CD8-positive, alpha-beta memory T cell (primary cell): Measurements from ENCODE around the gene RBMS2. TPM values are rescaled to one million over a fixed set of nuclear protein-coding genes. Genes with fewer than 3 reads are reported as not detected.
"Not testable (repeated sequence)": the region's sequence is repeated elsewhere in the genome, so short reads cannot be mapped to it uniquely, and the experiment has no call there.

Experiments used
- CTCF ChIA-PET: fragments of 350-600 bp; sonication (Branson Sonifier 250); formaldehyde crosslinking; loops from one replicate; lab custom pipeline; 2021; ENCODE audit warnings: antibody characterized with exemption; lab: Charles Lee
- POLR2A ChIA-PET: fragments of 350-600 bp; sonication (Branson Sonifier 250); formaldehyde crosslinking; loops from one replicate; lab custom pipeline; 2021; ENCODE audit warnings: antibody characterized with exemption; lab: Charles Lee
- DNase-seq, 5 donors: peaks; one replicate each; pipeline versions ENCODE4 v3.0.0 to v3.0.0-alpha.2; 2020 to 2022; ENCODE audit warnings: mixed read lengths in 1 of 5
- H3K27ac ChIP-seq: one replicate; pipeline ENCODE4 v1.7.0; 2013; ENCODE audit warnings: low read depth, mild to moderate bottlenecking, low read length, moderate library complexity
- H3K27me3 ChIP-seq: 2 replicates; pipeline ENCODE4 v1.7.0; 2013; ENCODE audit warnings: low read length, mild to moderate bottlenecking; ENCODE audit not compliant: insufficient read depth, poor library complexity, severe bottlenecking
- H3K36me3 ChIP-seq: 2 replicates; pipeline ENCODE4 v1.7.0; 2013; ENCODE audit warnings: mild to moderate bottlenecking, low read length, moderate library complexity; ENCODE audit not compliant: insufficient read depth
- H3K4me1 ChIP-seq: 2 replicates; pipeline ENCODE4 v1.7.0; 2013; ENCODE audit warnings: mild to moderate bottlenecking, low read length, moderate library complexity; ENCODE audit not compliant: insufficient read depth
- H3K4me3 ChIP-seq: 2 replicates; pipeline ENCODE4 v1.7.0; 2013; ENCODE audit warnings: mild to moderate bottlenecking, low read length
- H3K9me3 ChIP-seq: 2 replicates; pipeline ENCODE4 v1.7.0; 2013; ENCODE audit warnings: mild to moderate bottlenecking, low read length
- H3K27ac Mint-ChIP-seq, 8 donors: one replicate each; pipeline ENCODE4 v1.8.0; 2020 to 2021; ENCODE audit warnings: mixed read lengths in 8 of 8, mild to moderate bottlenecking in 6 of 8, inconsistent platforms in 3 of 8, moderate library complexity in 3 of 8
- H3K27me3 Mint-ChIP-seq, 2 donors: one replicate each; pipeline ENCODE4 v1.8.0; 2020 to 2021; ENCODE audit warnings: mixed read lengths in 2 of 2, mild to moderate bottlenecking in 1 of 2, moderate library complexity in 1 of 2
- H3K36me3 Mint-ChIP-seq, 3 donors: one replicate each; pipeline ENCODE4 v1.8.0; 2020 to 2021; ENCODE audit warnings: mixed read lengths in 3 of 3, inconsistent platforms in 1 of 3, mild to moderate bottlenecking in 1 of 3
- H3K4me1 Mint-ChIP-seq, 3 donors: one replicate each; pipeline ENCODE4 v1.8.0; 2020 to 2021; ENCODE audit warnings: mixed read lengths in 3 of 3, inconsistent platforms in 1 of 3, mild to moderate bottlenecking in 1 of 3
- H3K4me3 Mint-ChIP-seq, 7 donors: one replicate each; pipeline ENCODE4 v1.8.0; 2020 to 2021; ENCODE audit warnings: mixed read lengths in 7 of 7, mild to moderate bottlenecking in 6 of 7, moderate library complexity in 4 of 7, inconsistent platforms in 2 of 7
- H3K9me3 Mint-ChIP-seq, 5 donors: one replicate each; pipeline ENCODE4 v1.8.0; 2020 to 2022; ENCODE audit warnings: mixed read lengths in 5 of 5, mild to moderate bottlenecking in 3 of 5, moderate library complexity in 2 of 5, inconsistent platforms in 1 of 5
- polyA plus RNA-seq: library from polyadenylated mRNA; unstranded; fragments of 300-500 nt; fragmentation: Illumina TruSeq; gene quantifications from one replicate; pipeline ENCODE4 v1.2.3, GENCODE V29; 2021
- total RNA-seq, 2 experiments: library from RNA; stranded (reverse); gene quantifications; one replicate each; pipeline ENCODE4 v1.2.3, GENCODE V29; 2021

Gene RBMS2
- total and polyA plus RNA-seq, 3 experiments from 2014 or later, result 1.4 to 4.7 (median 3.5) TPM

GRCh38 chr12:56571121-56571520 lies 49.5 kb downstream of the RBMS2 start:
- CTCF ChIA-PET, result interaction anchor here (0.9 to 1.4 kb wide), 2 partner anchors 10 to 57 kb away, joined by 3 to 4 read pairs; no protein-coding TSS in a partner anchor
- H3K27ac Mint-ChIP-seq, result no peak overlapping the region
- H3K9me3 ChIP-seq, result no peaks in the 10 kb centered on the region
- H3K4me1 Mint-ChIP-seq, result peaks cover 5 to 18% (median 7%) of the 10 kb centered on the region in 3 donors
- POLR2A ChIA-PET, result no interaction called here
- no peaks in the 10 kb centered on the region for H3K36me3 ChIP-seq
- no peak for DNase-seq
- H3K9me3 Mint-ChIP-seq, result no peaks in the 10 kb centered on the region
- H3K27me3 Mint-ChIP-seq, result no peaks in the 10 kb centered on the region
- no peak overlapping the region for H3K4me3 Mint-ChIP-seq
- no peaks in the 10 kb centered on the region for H3K36me3 Mint-ChIP-seq
- no peaks in the 10 kb centered on the region for H3K27me3 ChIP-seq
- H3K4me3 ChIP-seq, result no peak overlapping the region
- peaks cover 19% of the 10 kb centered on the region for H3K4me1 ChIP-seq
- H3K27ac ChIP-seq, result no peak overlapping the region

GRCh38 chr12:56572288-56572687 lies 50.7 kb downstream of the RBMS2 start:
- H3K9me3 Mint-ChIP-seq, result no peaks in the 10 kb centered on the region
- CTCF ChIA-PET, result interaction anchor here (2.2 kb wide), 2 partner anchors 11 to 42 kb away, joined by 4 to 7 read pairs; no protein-coding TSS in a partner anchor

GRCh38 chr12:56574210-56574609 lies 52.6 kb downstream of the RBMS2 start:
- ChIA-PET POLR2A (interaction anchor here (0.7 kb wide), 1 partner anchor 613 kb away, joined by 9 read pairs; no protein-coding TSS in a partner anchor), CTCF (interaction anchor here (1.0 to 4.0 kb wide), 10 partner anchors 9 to 101 kb away, joined by 3 to 18 read pairs (median 4); partner anchors contain the start of genes BAZ2A and RBMS2)
- H3K36me3 ChIP-seq, result no peaks in the 10 kb centered on the region
- no peak overlapping the region for H3K4me3 Mint-ChIP-seq
- no peaks in the 10 kb centered on the region for H3K27me3 Mint-ChIP-seq
- no peaks in the 10 kb centered on the region for H3K9me3 ChIP-seq
- H3K4me1 Mint-ChIP-seq, result peaks cover 5 to 14% (median 7%) of the 10 kb centered on the region in 3 donors
- no peak overlapping the region for H3K4me3 ChIP-seq
- H3K9me3 Mint-ChIP-seq, result no peaks in the 10 kb centered on the region
- no peak overlapping the region for H3K27ac ChIP-seq
- H3K36me3 Mint-ChIP-seq, result no peaks in the 10 kb centered on the region
- H3K27ac Mint-ChIP-seq, result no peak overlapping the region
- DNase-seq, result no peak
- H3K4me1 ChIP-seq, result peaks cover 18% of the 10 kb centered on the region
- no peaks in the 10 kb centered on the region for H3K27me3 ChIP-seq

More at GRCh38 chr12:56572288-56572687, 50.7 kb downstream of the RBMS2 start:
- Histone ChIP-seq H3K4me3 (no peak overlapping the region), H3K4me1 (peaks cover 19% of the 10 kb centered on the region), H3K9me3 (no peaks in the 10 kb centered on the region), H3K27ac (no peak overlapping the region), H3K27me3 (no peaks in the 10 kb centered on the region), H3K36me3 (no peaks in the 10 kb centered on the region)
- H3K36me3 Mint-ChIP-seq, result no peaks in the 10 kb centered on the region
- POLR2A ChIA-PET, result no interaction called here
- H3K4me1 Mint-ChIP-seq, result peaks cover 5 to 15% (median 7%) of the 10 kb centered on the region in 3 donors
- peak overlapping the region in 1 of 8 donors; percentile 47 for H3K27ac Mint-ChIP-seq
- no peak for DNase-seq
- no peak overlapping the region for H3K4me3 Mint-ChIP-seq
- no peaks in the 10 kb centered on the region for H3K27me3 Mint-ChIP-seq

- H3K9me3 Mint-ChIP-seq, POLR2A ChIA-PET, H3K27ac ChIP-seq, H3K9me3 ChIP-seq, H3K4me3 ChIP-seq, DNase-seq, CTCF ChIA-PET, H3K36me3 Mint-ChIP-seq, H3K4me3 Mint-ChIP-seq, H3K36me3 ChIP-seq, H3K27ac Mint-ChIP-seq, H3K27me3 Mint-ChIP-seq, H3K27me3 ChIP-seq: not testable (repeated sequence)
- H3K4me1 Mint-ChIP-seq, result peaks cover 14 to 22% (median 15%) of the 10 kb centered on the region in 3 donors
- peaks cover 20% of the 10 kb centered on the region for H3K4me1 ChIP-seq
Observed at GRCh38 chr12:56577248-56577647, 55.6 kb downstream of the RBMS2 start.

- Histone ChIP-seq H3K4me3 (no peak overlapping the region), H3K27me3 (no peaks in the 10 kb centered on the region), H3K4me1 (peaks cover 18% of the 10 kb centered on the region), H3K9me3 (no peaks in the 10 kb centered on the region), H3K36me3 (no peaks in the 10 kb centered on the region), H3K27ac (no peak overlapping the region)
- no peaks in the 10 kb centered on the region for H3K9me3 Mint-ChIP-seq
- no peak overlapping the region for H3K4me3 Mint-ChIP-seq
- ChIA-PET POLR2A (no interaction called here), CTCF (no interaction called here)
- H3K27me3 Mint-ChIP-seq, result no peaks in the 10 kb centered on the region
- H3K4me1 Mint-ChIP-seq, result peaks cover 17 to 27% (median 18%) of the 10 kb centered on the region in 3 donors
- H3K36me3 Mint-ChIP-seq, result no peaks in the 10 kb centered on the region
- H3K27ac Mint-ChIP-seq, result no peak overlapping the region
- DNase-seq, result no peak
Observed at GRCh38 chr12:56578983-56579546, 57.4 kb downstream of the RBMS2 start.

- H3K36me3 Mint-ChIP-seq, result no peaks in the 10 kb centered on the region
- H3K9me3 Mint-ChIP-seq, result no peaks in the 10 kb centered on the region
- Histone ChIP-seq H3K36me3 (no peaks in the 10 kb centered on the region), H3K27me3 (no peaks in the 10 kb centered on the region), H3K27ac (no peak overlapping the region), H3K4me3 (no peak overlapping the region), H3K9me3 (no peaks in the 10 kb centered on the region), H3K4me1 (peaks cover 18% of the 10 kb centered on the region)
- DNase-seq, result peak in 4 of 5 donors; percentile 10 to 62 (median 38)
- peaks cover 17 to 26% (median 18%) of the 10 kb centered on the region in 3 donors for H3K4me1 Mint-ChIP-seq
- H3K4me3 Mint-ChIP-seq, result peak overlapping the region in 6 of 7 donors; percentile 8 to 41 (median 32)
- POLR2A ChIA-PET, result interaction anchor here (0.6 to 0.7 kb wide), 2 partner anchors 8 to 60 kb away, joined by 5 to 9 read pairs; partner anchors contain the start of gene RBMS2
- CTCF ChIA-PET, result interaction anchor here (1.0 to 2.0 kb wide), 7 partner anchors 10 to 75 kb away, joined by 3 to 12 read pairs (median 6); partner anchors contain the start of gene RBMS2
- peak overlapping the region; percentile 31 to 97 (median 86) for H3K27ac Mint-ChIP-seq
- no peaks in the 10 kb centered on the region for H3K27me3 Mint-ChIP-seq
Observed at GRCh38 chr12:56581418-56582145, 60.0 kb downstream of the RBMS2 start.

- Histone ChIP-seq H3K4me1 (peaks cover 18% of the 10 kb centered on the region), H3K27ac (no peak overlapping the region), H3K4me3 (no peak overlapping the region), H3K36me3 (no peaks in the 10 kb centered on the region), H3K9me3 (no peaks in the 10 kb centered on the region), H3K27me3 (no peaks in the 10 kb centered on the region)
- H3K4me1 Mint-ChIP-seq, result peaks cover 17 to 26% (median 18%) of the 10 kb centered on the region in 3 donors
- CTCF ChIA-PET, result interaction anchor here (1.2 kb wide), 1 partner anchor 8 kb away, joined by 4 read pairs; no protein-coding TSS in a partner anchor
- POLR2A ChIA-PET, result no interaction called here
- DNase-seq, result no peak
- H3K36me3 Mint-ChIP-seq, result peaks cover 0 to 16% (median 1%) of the 10 kb centered on the region in 3 donors
- no peak overlapping the region for H3K4me3 Mint-ChIP-seq
- no peaks in the 10 kb centered on the region for H3K27me3 Mint-ChIP-seq
- no peak overlapping the region for H3K27ac Mint-ChIP-seq
- no peaks in the 10 kb centered on the region for H3K9me3 Mint-ChIP-seq
Observed at GRCh38 chr12:56585098-56585497, 63.5 kb downstream of the RBMS2 start.

GRCh38 chr12:56589783-56590182 lies 68.2 kb downstream of the RBMS2 start:
- no peak for DNase-seq
- Mint-ChIP-seq H3K9me3 (no peaks in the 10 kb centered on the region), H3K4me1 (peaks cover 0 to 3% (median 2%) of the 10 kb centered on the region in 3 donors), H3K4me3 (no peak overlapping the region), H3K27me3 (no peaks in the 10 kb centered on the region), H3K27ac (peak overlapping the region in 1 of 8 donors; percentile 60), H3K36me3 (peaks cover 0 to 16% (median 1%) of the 10 kb centered on the region in 3 donors)
- Histone ChIP-seq H3K27me3 (no peaks in the 10 kb centered on the region), H3K4me1 (no peaks in the 10 kb centered on the region), H3K4me3 (no peak overlapping the region), H3K9me3 (no peaks in the 10 kb centered on the region), H3K36me3 (no peaks in the 10 kb centered on the region), H3K27ac (no peak overlapping the region)
- POLR2A ChIA-PET, result no interaction called here
- CTCF ChIA-PET, result interaction anchor here (0.6 to 2.4 kb wide), 4 partner anchors 12 to 80 kb away, joined by 4 to 13 read pairs (median 6); no protein-coding TSS in a partner anchor
